Measurements from ENCODE around the gene DAZAP1.
"Not testable (repeated sequence)": the region's sequence is repeated elsewhere in the genome, so short reads cannot be mapped to it uniquely, and the experiment has no call there.

DAZAP1 gene

DNA sequence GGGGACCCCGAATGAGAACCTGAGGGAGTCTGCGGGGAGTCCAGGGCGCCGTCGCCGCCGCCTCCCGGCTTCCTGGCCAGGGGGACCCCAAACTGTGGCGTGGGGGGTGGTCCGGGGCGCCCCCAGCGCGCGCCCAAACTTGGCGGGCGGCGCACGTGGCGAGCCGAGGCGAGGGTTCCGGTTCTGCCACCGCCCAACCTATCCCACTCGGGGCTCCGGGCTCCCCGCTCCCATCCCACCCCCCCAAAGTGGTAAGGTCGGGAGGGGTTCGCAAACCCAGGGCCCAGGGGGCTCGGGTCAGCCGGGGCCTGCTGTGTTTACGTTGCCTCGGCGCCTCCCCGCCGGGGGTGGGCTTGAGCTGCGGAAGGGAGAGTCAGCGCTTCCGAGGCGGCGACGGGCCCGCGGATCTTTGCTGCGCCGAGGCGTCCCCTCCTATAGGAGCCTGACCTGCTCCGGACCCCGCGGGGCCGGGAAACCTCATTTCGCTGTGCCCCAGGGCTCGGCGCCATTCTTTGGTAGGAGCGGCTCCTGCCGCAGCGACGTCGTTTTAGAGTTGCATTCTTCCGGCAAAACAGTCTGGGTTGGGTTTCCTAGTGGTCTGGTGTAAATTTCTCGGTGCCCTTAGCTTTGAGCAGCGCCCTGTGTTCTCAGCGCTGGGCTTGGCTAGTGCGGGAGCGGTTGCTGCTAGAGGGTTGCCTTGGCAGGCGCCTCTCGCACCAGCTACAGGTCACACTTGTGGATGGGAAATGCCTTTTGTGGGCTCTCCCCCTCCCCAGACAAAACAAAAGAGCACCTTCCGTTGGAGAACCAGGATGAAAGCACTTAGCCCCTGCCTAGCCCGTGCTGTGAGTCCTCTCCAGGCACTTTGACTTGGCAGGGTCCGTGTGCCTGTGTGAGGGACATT, 1.2 kb downstream of the DAZAP1 start:
- DNase-seq (ENCODE audit: extremely low spot score, insufficient read length, low read depth) (no peak), FAIRE-seq (peak; percentile 47)

DNA sequence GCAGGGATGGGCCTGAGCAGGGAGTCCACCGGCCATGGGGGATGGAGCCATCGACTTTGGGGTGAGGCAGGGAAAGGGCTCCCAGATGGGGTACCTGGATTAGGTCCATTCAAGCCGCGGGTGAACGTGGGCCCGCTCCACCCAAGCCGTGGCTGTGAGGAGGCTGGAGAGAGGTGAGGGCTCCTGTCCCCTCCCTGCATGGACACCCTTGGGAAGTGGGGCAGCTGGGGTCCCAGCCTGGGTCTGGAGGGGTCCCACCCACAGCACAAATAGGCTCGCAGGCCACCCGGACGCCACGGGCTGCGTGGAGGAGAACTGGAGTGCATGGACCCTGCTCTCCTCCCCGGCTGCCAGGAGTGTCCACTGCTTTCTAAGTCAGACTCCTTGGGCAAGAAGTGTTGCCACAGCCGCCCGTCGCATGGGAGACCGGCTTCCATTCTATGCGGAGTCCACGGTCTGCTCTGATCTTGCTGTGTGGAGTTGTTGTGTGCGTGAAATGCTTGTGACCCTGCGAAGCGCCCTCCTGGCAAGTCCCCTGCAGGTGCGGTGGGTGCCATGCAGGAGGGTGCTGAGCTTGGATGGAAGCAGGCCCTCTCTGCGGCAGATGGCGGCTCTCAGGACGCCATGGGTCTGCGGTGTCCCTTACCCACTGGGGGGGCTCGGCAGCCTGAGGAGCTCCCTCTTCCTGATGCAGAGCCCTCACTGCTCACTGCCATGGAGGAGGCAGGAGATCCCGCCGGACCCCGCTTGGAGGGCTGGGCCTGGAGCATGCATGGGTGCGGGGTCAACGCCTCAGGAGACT, 2.0 kb downstream of the DAZAP1 start:
- FAIRE-seq (no peak), DNase-seq (ENCODE audit: extremely low spot score, insufficient read length, low read depth) (no peak)

DNA sequence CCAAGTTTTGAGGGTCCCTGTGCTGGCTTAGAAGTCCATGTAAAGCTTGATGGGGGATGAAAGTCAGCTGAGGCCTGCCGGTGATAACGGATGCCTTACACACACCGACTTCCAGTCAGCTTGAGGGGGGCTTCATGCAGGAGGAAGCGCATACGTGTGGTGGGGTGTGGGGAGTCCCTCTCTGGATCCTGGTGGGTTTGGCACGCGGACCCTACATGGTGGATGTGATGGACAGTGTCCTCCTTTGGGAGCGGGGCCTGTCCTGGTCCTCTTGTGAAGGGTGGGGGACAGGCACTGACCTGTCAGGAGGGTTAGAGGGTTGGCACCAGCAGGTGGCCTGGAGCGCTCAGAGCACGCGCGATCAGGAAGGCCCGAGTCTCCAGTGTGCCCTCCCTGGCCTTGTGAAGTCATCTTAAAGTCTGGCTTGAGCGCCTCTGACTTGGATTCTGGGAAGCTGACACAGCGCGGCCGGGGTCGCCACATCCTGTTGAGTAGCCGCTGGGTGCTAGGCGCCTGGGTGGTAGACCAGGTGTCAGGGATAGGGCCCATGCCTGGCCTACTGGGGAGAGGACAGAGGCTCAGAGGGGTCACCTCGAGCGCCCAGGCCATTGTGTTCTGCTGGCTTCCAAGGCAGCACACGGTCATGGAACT, 2.9 kb downstream of the DAZAP1 start:
- FAIRE-seq: no peak
- no peak for DNase-seq (ENCODE audit: extremely low spot score, insufficient read length, low read depth)

DNA sequence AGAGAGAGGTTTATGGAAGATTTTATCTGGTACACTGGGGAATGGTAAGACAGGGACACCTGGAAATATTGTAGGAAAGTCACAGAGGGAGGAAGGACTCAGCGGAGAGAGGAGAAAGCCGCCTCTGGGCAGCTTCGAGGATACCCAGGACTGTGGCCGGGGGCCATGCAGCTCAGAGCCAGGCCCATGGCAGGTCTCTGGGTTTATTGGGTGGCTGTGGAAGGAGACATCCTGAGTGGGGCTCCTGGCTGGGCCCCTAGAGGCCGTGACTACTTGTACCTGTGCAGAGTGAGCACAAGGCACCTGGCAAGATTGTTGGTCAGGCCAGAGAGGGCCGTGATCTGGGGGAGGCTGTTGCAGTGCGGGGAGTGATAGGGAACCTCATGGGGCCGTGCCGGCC, 3.4 kb downstream of the DAZAP1 start:
- DNase-seq (ENCODE audit: extremely low spot score, insufficient read length, low read depth): no peak
- no peak for FAIRE-seq

DNA sequence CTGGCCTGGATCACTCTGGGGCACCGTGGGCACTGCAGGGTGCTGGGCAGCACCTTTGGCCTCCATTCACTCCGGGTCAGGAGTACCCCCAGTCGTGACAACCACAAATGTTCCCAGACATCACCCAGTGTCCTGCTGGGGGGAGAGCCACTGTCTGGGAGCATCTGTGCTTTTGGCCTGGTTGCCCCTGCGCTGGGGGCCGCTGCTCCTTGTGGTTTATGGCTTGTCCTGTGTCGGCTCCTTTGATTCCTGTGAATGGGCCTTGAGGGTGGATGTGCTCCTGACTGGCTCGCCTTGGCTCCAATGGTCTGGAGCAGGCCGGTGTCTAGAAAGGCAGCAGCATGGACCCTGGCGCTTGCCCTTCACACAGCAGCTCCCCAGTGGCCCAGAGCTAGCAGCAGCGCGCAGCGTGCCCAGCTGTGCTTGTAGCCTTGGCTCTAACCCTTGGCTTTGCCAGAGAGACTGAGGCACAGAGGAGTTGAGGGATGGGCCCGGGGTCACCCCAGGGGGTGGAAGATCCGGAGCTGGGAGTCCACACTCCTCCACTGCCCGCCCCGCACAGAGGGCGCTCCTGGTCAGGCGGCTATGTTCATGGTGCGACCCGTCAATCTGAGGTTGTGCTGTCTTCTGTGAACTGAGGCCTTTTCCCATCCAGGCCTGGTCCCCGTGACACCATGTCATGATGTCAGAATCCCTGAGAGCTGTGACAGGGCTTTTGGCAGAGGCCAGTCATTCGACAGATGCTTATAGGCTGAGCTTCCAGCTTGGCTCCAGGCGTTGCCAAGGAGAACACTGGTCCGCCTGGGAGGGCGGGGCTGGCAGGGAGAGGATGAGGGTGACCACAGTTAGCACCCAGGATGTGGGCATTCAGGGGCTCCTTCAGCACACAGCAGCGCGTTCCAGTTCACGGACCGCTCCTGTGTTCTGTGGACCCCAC, 4.1 kb downstream of the DAZAP1 start:
- FAIRE-seq: no peak
- DNase-seq (ENCODE audit: extremely low spot score, insufficient read length, low read depth): no peak

DNA sequence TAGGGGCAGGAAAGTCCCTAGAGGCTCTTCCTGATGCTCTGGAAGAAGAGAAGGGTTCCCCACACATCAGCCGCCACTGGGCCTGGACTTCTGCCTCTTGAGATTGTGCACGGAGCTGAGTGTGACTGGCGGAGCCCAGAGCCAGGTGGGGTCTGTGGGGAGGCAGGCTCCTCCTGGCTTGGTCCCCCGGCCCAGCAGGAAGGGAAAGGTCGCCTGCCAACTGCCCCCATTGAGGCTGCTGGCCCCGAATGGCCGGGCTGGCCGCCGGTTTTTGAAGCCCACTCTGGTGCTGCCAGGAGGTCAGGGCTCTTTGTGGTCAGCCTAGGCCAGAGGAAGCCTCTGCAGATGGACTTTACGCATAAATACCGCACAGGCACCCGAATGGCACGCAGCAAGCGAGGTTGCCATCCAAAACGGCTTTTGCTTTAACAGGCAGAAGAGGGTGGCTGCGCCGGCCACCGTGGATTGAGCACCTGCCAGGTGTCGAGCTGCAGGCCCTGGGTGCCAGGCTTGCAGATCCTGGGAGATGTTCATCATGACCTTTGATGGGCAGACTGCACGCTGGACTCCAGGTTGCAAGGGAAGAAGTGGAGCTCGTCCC, 5.0 kb downstream of the DAZAP1 start:
- no peak for FAIRE-seq

DNA sequence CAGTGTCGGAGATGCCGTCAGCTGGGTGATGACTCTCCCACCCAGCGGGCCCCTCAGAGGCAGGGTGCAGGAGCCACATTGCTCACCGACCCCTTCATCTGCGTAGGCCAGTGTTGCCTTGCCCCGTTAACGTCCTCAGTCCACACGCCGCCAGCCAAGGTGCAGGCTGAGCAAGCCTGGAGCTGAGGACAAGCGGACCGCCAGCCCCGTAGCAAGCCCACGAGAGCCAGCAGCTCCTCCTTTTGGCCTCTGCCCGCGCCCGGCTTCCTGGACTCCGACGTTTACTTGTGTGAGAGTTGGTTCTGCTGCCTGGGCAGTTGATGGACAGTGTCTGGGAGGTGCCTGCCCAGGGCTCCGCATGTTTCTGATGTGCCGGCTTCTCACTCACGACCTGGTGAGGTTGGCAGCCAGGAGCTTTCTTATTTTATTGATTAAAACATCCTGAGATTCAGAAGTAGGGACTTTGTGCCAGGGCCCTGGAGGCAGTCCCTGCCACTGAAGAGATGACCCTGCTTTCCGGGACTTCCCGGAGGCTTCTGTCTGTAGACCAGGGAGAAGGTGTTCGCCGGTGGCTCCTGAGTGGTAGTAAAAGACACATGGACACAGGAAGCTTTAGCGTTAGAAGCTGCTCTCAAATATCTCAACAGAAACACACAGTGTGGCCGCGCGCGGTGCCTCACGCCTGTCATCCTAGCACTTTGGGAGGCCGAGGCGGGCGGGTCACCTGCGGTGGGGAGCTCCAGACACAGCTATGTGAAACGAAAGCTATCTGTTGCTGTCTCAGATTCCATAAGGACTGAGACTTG, 5.8 kb downstream of the DAZAP1 start:
- DNase-seq (ENCODE audit: extremely low spot score, insufficient read length, low read depth) (no peak), FAIRE-seq (peak; percentile 62)

More for the DNA sequence above, 5.0 kb downstream of the DAZAP1 start:
- DNase-seq (ENCODE audit: extremely low spot score, insufficient read length, low read depth): no peak

DNA sequence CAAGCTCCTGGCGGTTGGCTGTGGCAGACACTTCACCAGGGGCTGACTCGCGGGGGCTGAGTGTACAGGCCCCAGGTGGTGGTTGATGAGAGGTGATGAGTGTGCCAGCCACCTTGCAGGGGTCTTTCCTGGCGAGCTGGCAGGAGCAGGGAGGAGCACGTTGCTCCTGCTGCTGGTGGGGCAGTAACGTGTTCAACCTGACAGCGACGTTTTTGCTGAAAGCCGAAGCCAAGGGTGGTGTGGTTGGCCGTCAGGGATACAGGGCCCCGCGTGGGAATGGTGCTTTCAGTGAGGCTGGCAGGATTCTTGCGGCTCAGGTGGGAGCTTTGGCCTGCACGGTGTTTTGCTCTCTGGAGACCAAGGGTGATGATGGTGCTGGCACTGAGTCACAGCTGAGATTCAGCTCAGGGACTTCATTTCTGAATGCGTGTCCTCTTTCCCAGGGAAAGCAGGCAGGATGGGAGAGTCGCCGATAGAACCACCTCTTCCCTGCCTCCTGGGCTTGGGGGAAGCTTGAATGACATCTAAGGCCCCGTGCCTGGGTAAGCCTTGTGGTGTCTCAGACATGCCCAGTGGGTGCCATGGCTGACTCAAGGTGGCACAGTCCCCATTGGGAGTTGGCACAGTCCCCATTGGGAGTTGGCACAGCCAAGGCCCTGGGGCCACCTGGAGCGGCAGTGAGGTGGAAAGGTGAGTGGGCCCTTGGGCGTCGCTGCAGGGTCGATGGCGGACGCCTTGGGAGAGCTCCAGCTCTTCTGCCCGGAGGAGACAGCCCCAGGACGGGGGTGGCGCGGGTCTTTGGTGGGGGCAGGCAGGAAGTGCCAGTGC, 8.8 kb downstream of the DAZAP1 start:
- FAIRE-seq (no peak), DNase-seq (ENCODE audit: extremely low spot score, insufficient read length, low read depth) (no peak)

DNA sequence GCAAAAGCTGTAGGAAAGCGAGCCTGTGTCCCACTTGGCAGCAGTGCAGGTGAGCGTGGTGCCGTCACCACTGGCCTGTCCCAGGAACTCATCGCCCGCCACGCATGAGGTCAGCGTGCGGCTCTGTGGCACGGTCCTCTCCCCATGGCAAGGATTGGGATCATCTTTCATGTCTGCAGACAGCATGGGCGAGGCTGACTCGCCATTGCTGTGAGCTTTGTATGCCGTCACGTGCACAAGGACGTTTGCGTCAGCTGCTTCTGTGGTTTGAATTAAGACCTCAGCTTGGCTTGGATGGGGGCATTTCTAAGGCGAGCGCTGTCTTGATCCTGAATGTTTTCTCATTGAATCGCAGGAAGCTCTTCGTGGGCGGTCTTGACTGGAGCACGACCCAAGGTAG, 9.8 kb downstream of the DAZAP1 start:
- DNase-seq (ENCODE audit: extremely low spot score, insufficient read length, low read depth) (no peak), FAIRE-seq (no peak)

DNA sequence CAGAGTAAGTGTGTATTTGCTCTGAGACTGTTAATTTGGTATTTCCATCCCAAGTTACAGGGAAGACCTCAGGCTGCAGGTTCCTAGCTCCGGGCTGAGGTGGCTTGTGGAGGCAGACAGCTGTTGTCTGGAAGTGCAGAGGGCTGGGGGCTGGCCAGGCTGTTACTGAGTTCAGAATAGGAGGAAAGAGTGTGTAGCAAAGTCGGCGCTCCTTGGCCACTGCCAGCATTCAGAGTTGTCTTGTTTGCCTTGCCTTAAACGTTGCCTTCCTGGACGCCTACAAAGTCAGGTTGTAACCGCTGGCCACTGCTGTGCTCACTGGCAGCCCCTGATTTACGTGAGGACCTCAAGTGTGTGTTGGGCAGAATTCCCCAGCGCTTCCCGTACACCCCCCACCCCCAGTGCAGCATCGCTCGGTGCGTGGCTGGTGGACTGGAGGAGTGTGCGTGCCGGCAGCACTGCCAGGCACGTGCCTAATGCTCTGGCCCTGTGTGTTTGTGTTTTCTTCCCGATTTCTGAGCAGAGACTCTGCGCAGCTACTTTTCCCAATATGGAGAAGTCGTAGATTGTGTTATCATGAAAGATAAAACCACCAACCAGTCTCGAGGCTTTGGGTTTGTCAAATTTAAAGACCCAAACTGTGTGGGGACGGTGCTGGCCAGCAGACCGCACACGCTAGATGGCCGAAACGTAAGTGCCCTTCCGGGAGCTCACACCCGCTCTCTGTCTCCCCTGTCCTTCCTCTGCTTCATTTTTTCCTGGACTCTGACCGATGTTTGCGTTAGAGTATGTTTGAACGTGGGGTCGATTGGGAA, 10.5 kb downstream of the DAZAP1 start:
- FAIRE-seq: no peak

DNA sequence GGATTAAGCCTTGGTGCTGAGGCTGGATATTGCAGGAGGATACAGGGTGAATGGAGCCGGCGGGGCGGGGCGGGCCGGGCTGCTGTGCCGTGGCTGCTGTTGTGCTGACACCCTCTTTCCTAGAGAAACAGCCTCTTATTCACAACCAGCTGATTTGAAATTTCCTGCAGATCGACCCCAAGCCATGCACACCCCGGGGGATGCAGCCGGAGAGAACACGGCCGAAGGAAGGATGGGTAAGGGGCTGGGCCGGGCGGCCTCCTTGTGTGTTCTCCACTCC, 11.1 kb downstream of the DAZAP1 start:
- DNase-seq (ENCODE audit: extremely low spot score, insufficient read length, low read depth) (no peak), FAIRE-seq (no peak)

More for the DNA sequence above, 10.5 kb downstream of the DAZAP1 start:
- DNase-seq (ENCODE audit: extremely low spot score, insufficient read length, low read depth): no peak

DNA sequence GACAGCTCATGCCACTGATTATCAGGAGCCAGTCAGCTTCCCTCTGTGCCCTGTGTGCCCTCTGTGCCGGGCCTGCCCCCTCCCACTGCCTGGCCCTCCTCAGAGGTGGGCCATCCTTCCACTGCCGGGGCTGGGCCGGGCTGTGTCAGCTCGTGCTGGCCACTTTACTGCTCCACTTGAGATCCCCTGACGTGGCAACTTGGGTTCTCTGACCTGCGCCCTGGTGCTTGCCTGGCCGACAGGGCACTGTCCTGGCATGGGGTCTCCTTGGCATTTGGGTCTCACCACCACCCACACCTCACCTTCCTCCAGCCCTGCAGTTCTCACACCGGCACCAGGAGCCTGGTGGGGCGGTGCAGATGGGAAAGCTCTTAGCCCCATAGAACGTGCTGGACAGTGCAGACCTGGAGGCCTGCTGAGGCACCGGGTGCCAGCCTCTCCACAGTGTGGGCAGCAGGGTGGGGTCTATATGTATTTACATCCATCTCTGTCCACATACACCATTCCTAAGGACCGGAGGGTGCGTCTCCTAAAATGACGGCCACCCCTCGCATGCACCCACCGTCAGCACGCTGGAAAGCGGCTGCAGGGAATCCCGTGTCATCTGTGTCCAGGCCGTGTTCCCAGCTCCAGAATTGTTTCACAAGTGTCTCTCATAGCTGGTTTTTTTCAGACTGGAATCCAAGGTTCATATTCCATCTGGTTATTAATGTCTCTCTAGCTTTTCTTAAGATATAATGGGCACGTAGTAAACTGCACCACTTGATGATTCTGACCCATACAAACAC, 11.8 kb downstream of the DAZAP1 start:
- no peak for FAIRE-seq
- DNase-seq (ENCODE audit: extremely low spot score, insufficient read length, low read depth): no peak

DNA sequence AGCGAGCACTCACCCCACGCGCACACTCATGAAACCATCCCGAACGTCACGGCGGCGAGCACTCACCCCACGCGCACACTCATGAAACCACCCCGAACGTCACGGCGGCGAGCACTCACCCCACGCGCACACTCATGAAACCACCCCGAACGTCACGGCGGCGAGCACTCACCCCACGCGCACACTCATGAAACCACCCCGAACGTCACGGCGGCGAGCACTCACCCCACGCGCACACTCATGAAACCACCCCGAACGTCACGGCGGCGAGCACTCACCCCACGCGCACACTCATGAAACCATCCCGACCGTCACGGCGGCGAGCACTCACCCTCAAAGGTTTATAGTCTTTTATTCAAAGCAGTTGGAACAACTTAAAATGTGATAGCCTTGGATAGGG, 12.7 kb downstream of the DAZAP1 start:
- not testable (repeated sequence) for FAIRE-seq; DNase-seq (ENCODE audit: extremely low spot score, insufficient read length, low read depth)

DNA sequence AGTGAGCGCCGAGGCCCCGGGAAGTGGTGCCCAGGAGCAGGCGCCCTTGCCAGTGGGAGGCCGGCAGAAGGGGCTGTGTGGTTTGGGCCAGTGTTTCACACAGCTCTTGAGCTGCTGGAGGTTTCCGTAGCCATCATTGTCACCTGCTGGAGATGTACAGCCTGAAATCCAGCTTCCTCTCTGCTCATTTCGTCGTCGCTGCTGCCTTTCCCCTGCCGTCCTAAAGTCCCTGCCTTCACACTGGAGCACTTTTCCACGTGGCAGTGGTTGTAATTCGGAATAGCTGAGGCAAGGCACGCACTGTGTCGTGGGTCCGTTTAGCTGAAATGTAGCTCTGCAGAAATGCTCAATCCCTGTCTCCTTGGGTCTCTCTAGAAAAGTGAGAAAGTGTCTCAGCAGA, 13.2 kb downstream of the DAZAP1 start:
- no peak for FAIRE-seq
- no peak for DNase-seq (ENCODE audit: extremely low spot score, insufficient read length, low read depth)

DNA sequence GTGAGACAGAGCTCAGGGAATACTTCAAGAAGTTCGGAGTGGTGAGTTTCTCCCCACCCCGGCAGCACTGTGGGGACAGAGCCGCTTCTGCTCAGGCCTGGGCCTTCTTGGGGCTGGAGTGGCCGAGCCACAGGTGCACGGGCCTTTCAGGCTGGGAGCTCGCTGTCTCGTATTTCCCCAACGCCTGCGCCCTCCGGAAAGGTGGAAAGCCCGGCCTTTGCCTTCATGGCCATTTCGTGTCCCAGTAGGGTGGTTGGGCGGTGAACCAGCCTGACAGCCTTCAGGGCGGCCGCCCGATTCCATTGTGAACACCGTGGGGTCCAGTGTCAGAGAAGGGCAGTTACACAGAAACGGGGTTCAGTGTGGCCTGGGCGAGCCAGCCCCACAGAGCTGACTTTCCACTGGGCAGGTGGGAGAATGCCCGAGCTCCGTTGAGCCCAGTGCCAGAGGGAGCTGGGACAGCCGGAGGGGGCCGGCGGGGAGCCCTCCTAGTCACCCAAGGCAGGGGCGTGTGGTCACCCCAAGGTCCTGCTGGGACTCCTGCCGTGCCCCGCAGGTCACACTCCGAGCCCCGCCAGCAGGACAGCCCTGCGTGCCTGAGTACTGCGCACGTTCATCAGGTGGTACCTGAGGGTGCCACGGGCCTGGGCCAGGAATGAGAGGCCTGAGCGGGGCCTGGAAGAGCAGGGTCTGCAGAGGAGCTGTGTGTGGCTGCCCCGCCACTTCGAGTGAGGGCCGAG, 14.0 kb downstream of the DAZAP1 start:
- DNase-seq (ENCODE audit: extremely low spot score, insufficient read length, low read depth): no peak
- FAIRE-seq: no peak

DNA sequence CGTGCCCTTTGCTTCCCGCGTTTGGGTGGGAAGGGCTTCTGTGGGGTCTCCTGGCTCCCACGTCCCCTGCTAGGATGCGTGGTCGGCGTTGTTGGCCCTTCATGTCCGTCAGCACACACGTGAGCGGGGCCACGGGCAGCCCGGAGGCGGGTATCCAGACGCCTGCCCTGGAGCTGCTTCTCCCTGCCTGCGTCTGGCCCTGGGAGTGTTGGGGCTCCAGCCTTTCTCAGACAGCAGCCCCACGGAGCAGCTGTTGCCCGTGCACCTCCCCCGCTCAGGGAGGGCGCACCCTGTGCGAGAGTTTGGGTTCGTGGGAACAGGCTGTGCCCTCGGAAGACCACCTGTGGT, 14.5 kb downstream of the DAZAP1 start:
- no peak for DNase-seq (ENCODE audit: extremely low spot score, insufficient read length, low read depth)
- no peak for FAIRE-seq
